Stimulated activated CD4-positive, alpha-beta T cell treated with anti-CD3 and anti-CD28 coated beads, Interleukin-1b, Interleukin-23, amount 100 ng/mL, for 48 hours (primary cell): ENCODE measurements around the gene BOC.

Experiments used
- DNase-seq: peaks from one replicate; pipeline ENCODE4 v3.0.0-alpha.2; 2020

BOC gene

DNA sequence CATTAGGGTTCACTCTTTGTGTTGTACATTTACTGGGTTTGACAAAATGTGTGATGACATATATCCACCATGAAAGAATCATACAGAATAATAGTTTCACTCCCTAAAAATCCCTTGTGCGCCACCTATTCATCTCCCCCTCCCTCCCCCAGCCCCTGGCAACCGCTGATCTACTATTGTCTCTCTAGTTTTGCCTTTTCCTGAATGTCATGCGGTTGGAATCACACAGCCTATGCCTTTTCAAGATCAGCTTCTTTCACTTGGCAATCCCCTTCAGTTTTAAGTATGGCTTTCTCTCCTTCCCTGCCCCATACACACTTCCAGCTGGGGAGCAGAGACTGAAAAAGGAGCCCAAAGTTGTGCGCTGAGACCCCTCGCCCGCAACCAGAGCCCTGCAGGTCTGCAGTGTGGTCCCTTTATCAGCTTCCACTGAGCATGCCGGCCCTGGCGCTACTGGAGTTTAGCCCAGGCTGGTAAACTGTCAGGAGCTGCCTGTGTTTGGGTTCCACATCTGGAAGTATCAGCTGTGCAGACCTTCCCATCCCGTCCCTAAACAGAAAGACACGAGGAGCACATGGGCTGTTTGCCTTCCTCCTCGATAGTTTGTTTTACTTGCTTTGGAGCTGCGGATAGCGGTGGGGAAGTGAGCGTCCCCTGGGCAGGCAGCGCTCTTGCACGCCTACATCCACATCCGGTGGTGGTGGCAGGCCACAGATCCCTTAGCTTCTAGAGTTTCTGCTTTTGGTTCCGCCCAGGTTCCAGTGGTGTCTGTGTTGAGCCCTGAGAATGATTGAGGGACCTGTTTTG, 12.3 kb downstream of the BOC start:
- DNase-seq = peak; percentile 22

DNA sequence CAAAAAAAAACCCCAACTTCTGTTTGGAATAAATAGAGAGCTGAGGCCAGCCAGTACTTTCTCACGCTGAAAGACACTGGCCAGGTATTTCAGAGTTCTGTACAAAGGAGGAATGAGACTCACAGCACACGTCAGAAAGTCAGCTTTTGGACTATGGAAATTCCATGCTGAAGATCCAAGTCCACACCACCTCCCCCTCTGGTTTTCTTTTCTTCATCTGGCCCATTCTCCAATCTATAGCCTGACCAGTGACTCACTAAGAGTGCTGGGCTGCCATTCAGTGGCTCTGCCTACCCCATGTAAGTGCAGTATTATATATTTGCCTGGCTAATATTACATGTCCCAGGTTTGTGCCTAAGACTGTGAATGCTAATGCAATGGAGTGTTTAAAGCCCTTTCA, 13.9 kb downstream of the BOC start:
- DNase-seq = no peak

DNA sequence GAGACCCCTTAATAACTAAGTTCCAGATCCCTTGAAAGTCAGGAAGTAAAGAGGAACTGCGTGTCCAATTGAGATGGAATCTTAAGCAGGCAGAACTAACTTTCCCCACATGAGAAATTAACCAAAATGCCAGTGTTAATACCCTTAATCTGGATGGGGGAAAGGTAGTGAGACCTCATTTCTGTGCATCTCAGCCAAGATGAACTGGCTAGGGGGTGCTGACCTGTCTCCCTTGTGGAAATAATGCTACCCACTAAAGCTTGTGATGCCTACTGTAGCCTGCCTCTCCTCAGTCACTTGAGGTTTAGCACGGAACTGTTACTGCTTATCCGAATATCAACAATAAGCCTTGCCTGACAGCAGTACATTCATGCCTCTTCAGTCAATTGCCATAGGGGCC, 15.1 kb downstream of the BOC start:
- no peak for DNase-seq

DNA sequence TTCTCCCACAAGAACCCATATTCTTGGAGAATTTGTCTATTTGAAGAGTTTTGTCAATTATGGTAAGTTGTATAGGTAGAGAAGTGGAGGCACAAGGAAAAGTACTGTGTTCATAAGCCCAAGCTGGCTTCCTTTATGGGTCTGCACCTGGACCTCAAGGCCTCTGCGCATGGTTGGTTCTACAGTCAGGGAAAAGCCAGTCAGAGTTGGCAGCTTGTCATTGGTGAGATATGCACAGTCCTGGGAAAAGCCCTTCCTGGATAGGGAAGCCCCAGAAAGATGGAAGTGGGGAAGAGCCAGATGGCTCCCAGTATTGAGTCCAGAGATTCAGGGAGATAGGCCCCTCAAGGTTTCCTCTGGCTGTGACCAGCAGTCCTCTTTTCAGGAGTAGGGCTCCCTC, 15.8 kb downstream of the BOC start:
- no peak for DNase-seq

DNA sequence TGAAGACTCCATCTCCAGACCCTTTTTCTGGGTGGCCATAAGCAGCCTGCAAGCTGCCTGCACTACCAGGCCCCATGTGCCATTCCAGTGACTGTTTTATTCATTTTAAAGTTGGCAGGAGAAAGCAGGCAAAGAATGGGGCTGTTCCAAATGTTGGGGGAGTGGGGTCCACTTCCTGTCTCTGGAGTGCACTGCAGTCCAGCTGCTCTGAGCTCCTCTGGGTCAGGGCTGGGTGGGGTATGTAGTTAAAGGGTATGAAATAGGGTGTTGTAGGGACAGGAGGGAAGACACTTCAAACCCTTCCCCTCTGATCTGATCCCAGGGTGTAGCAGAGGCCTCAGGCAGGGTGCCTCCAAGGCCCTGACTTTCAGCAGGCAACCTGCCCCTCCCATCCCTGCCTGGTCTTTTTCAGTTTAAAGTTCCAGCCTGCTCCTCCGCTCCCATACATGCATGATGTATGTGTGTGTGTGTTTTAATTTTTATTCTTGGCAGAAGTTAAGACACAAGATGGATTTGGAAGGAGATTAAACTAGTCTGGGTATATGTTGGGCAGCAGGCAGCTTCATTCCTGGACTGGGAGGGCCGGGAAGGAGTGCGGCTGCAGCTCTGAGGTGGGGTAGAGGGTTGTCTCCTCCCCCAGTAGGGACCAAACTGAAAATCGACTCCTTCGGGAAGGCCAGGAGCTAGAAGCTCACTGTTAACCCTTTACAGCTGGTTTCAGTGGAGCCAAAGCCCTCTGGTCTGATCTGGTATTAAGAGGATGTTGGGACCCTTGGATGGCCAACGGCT, 17.3 kb downstream of the BOC start:
- DNase-seq = no peak

DNA sequence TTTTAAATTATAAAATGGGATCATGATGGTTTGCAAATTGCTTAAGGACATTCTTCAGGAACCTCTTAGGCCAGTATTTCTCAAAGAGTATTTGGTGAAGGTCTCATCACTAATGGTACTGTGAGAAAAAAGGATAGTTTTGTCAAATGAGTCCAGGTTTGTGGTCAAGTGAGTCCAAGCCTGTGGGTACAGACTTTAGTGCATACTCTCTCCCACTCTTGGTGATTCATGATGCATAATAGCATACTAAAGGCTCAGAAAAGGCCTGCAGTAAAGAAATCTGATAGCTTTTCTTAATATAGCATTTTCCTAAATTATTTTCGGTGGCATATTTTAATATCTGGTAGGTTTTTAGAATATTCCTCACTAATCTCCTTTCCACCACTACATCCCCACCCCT, 20.0 kb downstream of the BOC start:
- no peak for DNase-seq

DNA sequence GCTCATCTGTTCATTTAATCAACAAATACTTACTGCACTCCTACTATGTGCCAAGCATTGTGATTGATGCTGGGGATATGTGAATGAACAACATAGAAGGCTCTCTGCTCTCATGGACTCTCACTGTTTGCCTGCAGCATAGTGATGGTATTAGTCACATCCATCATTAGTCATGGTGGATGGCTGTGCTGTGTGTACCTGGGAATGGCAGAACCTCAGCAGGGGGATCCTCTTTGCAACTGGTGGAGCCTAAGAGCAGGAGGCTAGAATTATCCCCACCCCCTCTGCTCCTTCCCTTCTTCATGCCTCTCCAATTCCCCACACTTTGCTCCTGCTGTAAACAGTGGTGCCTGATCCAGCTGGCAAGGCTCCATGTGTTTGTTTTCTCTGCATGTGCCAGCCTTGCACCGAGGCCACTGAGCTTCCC, 20.5 kb downstream of the BOC start:
- DNase-seq = no peak

DNA sequence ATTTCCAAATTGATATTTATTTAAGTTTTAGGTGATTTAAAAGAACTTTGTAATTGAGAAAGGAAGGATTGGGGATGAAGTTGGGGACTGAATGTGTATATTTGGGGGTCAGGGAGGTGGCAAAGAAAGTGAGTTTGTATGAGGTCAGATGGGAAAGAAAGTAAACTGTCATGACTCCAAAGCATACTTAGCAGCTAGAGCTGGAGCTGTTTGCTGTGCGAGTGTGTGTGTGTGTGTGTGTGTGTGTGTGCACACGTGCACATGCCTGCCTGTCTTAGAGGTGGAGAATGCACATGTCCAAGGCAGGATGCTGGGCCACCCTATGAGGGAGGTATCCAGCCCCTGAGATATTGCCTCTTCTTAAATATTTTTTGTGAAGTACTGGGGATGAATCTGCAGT, 21.0 kb downstream of the BOC start:
- DNase-seq = no peak

DNA sequence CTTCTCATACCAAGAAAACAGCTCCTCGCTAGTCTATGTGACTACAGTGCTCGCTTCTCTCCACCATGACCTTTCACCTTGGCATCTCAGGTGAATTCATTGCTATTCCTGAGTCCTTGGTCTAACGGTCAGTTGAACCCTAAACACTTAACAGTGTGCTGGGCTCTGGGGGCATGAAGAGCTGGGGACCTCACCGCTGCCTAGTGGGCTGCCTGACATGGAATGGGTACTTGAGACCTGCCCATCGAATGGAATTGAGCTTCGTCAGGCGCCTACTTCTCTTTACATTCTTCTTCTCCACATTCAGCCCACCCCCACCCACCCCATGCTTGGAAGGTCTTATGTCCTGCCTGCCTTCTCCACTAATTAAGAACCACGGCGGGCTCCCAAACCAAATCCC, 22.1 kb downstream of the BOC start:
- no peak for DNase-seq

DNA sequence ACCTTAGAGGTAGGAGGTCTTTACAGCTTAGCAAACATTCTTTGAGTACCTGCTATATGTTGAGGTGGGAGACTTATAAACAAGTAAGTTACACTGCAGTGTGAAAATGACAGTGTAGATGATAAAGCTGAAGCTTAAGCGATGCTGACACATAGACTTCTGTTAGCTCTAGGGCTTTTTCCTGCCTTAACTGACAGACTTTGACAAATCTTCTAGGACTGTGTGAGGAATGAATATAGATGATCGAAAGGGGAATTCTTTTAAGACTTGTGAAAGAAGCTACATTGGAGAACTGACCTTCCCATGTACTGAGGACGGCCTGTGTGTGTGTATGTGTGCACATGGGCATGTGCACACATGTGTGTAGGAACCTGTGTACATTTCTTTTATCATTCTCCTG, 22.7 kb downstream of the BOC start:
- no peak for DNase-seq

DNA sequence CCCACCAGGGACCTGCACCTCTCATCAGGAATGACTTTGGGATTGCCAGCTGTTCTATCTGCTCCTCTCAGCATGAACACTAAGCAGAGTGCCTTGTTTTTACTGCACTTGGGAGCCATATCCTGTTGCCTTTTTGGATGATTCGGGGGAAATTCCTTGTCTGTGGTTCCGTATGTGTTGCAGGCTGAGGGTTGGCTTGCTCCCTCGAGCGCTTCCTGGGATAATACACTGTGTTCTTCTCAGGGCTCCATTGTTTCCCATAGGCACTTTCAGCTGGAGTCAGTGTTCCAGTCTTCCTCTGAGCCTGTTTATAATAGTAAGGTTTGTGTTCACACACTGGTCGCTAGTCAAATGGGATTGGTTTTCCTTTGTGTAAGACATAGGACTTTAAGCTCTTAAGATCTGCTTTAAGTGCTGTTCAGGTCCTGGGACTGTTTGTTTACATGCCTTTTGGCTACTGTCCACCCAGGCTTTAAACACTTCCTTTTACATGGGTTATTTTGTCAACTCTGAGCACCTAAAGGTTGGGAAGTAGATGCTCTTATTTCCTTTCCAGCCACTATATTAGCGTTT, 23.4 kb downstream of the BOC start:
- DNase-seq = no peak

DNA sequence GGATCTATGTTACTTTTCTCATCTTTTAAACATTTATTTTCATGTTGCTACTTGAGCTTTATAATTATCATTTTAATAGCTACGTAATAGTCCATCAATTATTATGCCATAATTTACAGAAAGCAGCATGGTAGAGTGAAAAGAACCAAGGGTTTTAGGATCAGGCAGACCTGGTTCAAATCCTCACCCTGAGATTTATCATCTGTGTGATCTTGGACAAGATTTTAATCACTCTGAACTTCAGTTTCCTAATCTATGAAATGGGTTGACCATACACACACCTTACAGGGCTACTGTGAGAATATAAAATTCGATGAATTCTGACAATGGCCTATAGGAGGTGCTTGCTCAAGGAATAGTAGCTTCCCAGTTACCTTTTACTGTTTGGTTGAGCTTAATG, 27.1 kb downstream of the BOC start:
- no peak for DNase-seq

DNA sequence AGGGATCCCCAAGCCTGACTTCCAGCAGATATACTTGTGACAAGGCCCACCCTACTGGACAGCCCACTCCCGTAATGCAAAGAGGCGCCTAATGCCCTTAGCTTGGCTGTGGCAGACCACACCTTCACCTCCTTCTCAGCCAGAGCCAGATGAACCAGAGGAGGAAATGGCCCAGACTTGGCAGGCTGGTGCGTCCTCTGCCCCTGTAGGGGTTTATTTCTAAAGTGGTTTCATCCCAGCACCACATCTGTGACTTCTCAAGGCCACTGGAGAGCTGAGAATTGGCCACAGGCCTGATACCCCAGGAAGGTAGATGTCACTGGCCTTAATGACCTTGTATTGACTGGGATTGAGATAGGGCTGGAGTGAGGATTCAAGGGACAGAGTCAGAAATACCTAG, 29.5 kb downstream of the BOC start:
- no peak for DNase-seq

DNA sequence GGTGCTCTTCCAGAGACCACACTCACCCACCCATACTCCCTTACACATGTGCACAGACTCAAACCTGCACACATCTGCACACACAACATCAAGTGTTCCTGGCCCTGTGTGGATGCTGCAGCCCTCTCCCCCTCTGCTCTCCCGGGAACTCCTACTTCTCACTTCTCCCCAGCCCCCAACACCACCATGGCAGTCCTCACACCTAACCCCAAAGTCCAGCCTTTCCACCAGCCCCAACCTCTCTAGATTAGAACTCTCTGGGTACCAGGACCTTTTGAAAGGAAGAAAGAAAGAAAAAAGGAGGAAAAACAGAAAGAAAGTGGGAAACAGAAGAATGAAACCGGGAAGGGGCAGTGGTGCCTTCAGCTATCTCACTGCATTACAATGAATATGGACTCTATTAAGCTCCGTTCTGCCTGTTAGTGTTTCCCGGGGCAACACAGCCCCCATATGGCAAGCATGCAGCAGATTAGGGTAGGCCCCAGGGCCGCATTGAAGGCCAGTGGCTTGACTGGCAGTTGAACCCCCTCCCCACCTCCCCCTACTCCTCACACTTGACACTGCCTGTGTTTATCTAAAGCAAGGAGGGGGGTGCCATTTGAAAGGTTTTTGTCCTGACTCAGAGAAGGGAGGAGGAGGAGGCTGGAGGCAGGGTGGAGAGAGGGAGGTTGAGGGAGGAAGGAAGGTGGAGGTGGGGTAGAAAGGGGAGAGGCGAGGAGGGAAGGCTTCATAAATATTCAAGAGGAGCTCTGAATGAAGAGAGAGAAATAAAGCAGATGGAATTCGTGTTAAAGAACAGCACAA, 30.1 kb downstream of the BOC start:
- DNase-seq = no peak

DNA sequence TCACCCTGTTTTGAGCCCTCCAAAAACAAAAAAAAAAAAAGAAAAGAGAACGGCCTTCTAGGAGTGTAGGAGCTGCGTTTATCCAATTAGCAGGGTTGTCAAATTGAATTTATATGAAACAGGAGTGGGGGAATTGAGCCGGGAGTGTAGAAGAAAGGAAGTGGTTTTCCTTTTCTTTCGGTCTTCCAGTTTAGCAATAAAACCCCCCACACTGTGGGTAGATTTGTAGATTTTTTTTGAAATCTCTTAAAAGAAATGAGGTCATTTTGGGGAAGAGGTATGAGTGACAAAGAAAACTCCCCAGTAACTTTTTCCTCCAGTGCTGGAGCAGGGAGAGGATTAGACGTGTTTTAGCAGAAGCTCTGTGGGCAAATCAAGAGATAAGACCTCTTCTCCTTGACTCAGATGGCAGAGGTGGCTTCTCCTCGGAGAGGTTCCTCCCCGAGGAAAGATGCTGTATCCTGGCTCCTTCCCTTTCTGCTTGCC, 30.8 kb downstream of the BOC start:
- DNase-seq = no peak

DNA sequence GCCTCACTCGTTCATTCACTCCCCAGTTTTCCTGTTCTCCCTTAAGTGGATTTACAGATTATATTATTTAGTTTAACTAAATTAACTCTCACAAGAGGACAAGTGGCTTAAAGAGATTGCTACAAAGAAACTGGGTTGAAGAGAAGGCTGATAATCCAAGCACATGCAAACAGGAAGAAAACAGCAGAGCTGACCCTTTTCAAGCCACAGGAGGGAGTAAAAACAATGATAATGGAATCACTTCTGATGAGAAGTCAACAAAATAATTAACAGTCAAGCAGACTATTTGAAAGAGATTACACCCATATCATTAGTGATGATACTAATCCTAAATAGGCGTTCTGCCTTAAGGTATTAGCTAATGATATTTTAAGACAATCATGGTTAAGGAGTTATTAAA, 31.7 kb downstream of the BOC start:
- no peak for DNase-seq

DNA sequence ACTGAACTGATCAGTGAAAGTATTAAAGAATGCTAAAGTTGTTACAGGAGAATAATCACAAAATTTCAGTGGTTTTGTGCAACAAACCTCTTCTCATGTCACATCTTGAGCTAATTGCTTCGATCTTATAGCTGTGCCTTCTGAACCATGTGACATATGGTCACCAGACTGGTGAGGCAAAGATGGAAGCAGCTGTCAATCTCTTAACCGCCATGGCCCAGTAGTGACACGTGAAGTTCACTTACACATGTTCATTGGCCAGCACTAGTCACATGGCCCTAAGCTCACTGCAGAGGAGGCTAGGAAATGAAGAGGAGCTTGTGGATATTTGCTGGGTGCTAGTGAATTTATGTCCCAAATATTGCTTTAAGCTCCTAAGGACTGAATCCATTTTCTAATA, 32.5 kb downstream of the BOC start:
- DNase-seq = no peak

DNA sequence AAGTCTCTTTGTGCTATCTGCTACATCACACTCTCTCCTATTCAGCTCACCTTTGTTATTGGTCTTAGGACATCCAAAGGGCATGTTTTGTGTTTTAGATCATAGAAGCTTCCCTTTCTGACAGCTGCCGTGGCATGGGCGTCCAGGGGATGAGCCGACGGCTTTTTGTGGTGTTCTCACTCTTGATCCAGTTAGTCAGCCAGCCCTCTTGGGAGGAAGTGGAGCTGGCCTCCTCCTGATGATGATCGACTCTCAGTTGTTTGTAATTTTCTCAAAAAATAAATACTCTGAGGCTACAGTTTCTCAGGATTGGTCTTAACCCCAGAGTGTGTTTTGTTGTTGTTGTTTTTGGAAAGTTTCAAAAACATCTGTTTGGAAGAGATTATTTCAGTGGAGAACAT, 34.4 kb downstream of the BOC start:
- DNase-seq = no peak

DNA sequence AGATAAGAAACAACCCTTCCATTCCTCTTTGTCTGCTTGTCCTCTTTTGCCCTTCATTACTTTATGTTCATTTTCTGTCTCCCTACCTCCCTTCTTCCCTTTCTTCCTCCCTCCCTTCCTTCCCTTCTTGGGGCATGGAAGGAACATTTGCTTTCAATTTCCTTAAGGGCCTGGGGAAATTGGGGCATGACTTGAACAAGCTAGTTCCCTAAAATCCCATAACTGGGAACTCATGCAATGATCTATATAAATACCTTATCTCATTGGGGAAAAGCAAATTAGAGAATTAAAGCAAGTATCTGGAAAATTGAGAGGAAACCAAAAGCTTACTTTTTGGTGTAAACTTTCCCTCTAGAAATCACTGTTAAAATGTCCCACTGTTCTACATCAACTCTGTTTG, 35.7 kb downstream of the BOC start:
- DNase-seq = no peak

DNA sequence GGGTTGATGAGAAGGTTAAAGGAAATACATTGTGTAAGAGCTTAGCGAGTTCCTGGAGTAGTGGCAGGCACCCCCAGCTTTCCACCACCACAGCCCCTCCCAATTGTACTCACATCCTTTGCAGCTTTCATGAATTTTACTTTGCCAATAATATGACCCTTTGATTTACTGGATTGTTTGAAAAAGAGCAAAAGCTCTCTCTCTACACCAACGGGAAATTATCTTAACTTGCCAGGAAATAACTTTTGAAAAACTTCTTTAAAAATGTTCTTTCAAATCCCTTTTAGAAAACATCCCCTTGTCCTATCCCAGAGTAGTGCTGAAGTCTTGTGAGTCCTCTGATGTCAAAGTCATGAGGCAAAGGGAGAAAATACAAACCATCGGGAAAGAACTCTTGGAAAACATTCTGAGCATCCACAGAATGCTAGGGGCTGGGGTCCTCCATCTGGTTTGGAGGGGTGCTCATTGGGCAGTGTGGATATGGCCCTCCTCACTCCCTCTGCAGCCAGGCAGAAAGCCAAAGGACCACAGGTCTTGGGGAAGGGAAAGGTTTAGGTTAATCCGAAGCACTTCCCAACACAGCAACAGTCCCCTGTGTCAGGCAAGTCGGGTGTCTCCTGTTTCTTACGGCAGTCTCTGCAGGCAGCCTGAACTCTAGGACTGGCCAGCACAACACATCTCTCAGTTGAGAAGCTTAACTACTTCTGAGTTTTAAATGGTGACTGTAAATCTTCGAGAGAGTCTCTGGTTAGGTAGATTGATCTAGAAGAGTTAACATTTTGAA, 36.5 kb downstream of the BOC start:
- no peak for DNase-seq

DNA sequence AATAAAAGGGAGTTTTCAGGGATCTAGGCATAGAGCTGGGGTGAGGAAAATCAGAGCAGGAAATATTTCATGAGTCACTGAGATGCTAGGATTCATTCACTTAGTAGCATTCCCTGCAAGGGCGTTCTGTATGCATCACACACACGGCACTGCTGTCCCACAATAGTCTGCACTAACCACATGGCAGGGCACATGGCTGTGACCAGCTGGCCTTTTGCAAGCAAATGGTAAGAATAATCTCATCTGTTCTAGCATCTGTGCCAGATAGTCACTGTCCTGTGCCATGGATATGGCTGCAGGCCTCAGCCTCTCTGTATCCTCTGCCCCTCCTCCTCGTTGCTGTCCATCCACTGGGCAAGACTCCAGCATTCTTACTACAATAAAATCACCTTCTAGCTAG, 37.8 kb downstream of the BOC start:
- no peak for DNase-seq

DNA sequence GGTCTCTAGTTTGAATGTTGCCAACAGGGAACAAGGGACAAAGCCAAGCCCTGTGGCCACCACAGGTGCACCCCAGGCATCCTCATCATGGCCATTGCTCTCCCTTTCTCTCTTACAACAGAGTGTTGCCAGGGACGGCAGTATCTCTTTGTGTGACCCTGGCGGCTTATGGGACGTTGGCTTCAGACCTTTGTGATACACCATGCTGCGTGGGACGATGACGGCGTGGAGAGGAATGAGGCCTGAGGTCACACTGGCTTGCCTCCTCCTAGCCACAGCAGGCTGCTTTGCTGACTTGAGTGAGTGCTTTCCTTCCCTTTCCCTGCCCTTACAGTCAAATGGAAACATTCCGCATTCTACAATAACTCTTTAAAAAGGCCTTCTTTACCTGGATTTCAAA, 38.2 kb downstream of the BOC start:
- DNase-seq = no peak
